Middle frontal gyrus (tissue), 1 donor: ENCODE data around the gene DGAT2.
"Not testable (repeated sequence)": the region's sequence is repeated elsewhere in the genome, so short reads cannot be mapped to it uniquely, and the experiment has no call there.

Experiments
- DNase-seq: peaks from one replicate; pipeline ENCODE4 v3.0.0-alpha.2; 2015; ENCODE audit warnings: low spot score; ENCODE audit errors: extremely low spot score

Gene DGAT2

GRCh38 chr11:75754933-75755332 is 13.6 kb upstream of the DGAT2 start:
- DNase-seq, result not testable (repeated sequence)

- no peak for DNase-seq
These were observed 10.9 kb upstream of the DGAT2 start for GRCh38 chr11:75757651-75758050.

GRCh38 chr11:75759832-75760231 is 8.7 kb upstream of the DGAT2 start:
- DNase-seq, result no peak

- no peak for DNase-seq
These were observed 8.3 kb upstream of the DGAT2 start for GRCh38 chr11:75760243-75760642.

- no peak for DNase-seq
These were observed 7.7 kb upstream of the DGAT2 start for GRCh38 chr11:75760710-75761493.

- no peak for DNase-seq
These were observed 6.4 kb upstream of the DGAT2 start for GRCh38 chr11:75762158-75762557.

- no peak for DNase-seq
These were observed 5.7 kb upstream of the DGAT2 start for GRCh38 chr11:75762885-75763284.

GRCh38 chr11:75763846-75764245 is 4.7 kb upstream of the DGAT2 start:
- no peak for DNase-seq

GRCh38 chr11:75765116-75765515 is 3.5 kb upstream of the DGAT2 start:
- no peak for DNase-seq

- DNase-seq, result no peak
These were observed 1.9 kb upstream of the DGAT2 start for GRCh38 chr11:75766443-75767227.

- no peak for DNase-seq
These were observed 1.4 kb upstream of the DGAT2 start for GRCh38 chr11:75767228-75767572.

GRCh38 chr11:75767793-75768111 is 826 bp upstream of the DGAT2 start:
- no peak for DNase-seq

GRCh38 chr11:75768909-75769771 is 562 bp downstream of the DGAT2 start:
- no peak for DNase-seq

GRCh38 chr11:75770102-75770501 is 1.5 kb downstream of the DGAT2 start:
- DNase-seq, result no peak

GRCh38 chr11:75771646-75772410 is 3.2 kb downstream of the DGAT2 start:
- DNase-seq, result no peak

- no peak for DNase-seq
These were observed 5.2 kb downstream of the DGAT2 start for GRCh38 chr11:75773595-75774353.

- DNase-seq, result no peak
These were observed 6.5 kb downstream of the DGAT2 start for GRCh38 chr11:75775056-75775455.

GRCh38 chr11:75776546-75776945 is 8.0 kb downstream of the DGAT2 start:
- DNase-seq, result no peak

GRCh38 chr11:75777461-75778110 is 9.0 kb downstream of the DGAT2 start:
- DNase-seq, result no peak

- DNase-seq, result no peak
These were observed 10.4 kb downstream of the DGAT2 start for GRCh38 chr11:75778962-75779361.
